Daoy (cell line): Measurements from ENCODE around the gene EMID1. TPM values are rescaled to one million over a fixed set of nuclear protein-coding genes. Genes with fewer than 3 reads are reported as not detected.

Source experiments
- DNase-seq: peaks from one replicate; pipeline ENCODE4 v3.0.0-alpha.2; 2015; ENCODE audit warnings: low read depth
- total RNA-seq: library from RNA; depleted of rRNA; stranded (reverse); fragments of >200 nt; shearing (Covaris generic); gene quantifications from 2 replicates; pipeline ENCODE4 v1.2.3, GENCODE V29; 2014; rRNA removed

Gene EMID1
- 1.3 and 9.0 TPM in 2 replicates for total RNA-seq

- DNase-seq, result peak; percentile 53
These were observed at the start of gene EMID1 for GRCh38 chr22:29205594-29206371. Gene EMID1, plus strand, starts transcription at chr22:29205896. Its CDS starts 143 bp downstream, at chr22:29206039.

- DNase-seq, result no peak
These were observed 49.7 kb upstream of the EMID1 start for GRCh38 chr22:29155966-29156365.

- no peak for DNase-seq
These were observed 49.2 kb upstream of the EMID1 start for GRCh38 chr22:29156507-29156906.

GRCh38 chr22:29157759-29158535 lies 47.7 kb upstream of the EMID1 start:
- DNase-seq, result no peak

- DNase-seq, result no peak
These were observed 47.1 kb upstream of the EMID1 start for GRCh38 chr22:29158546-29158945.

- no peak for DNase-seq
These were observed 41.9 kb upstream of the EMID1 start for GRCh38 chr22:29163808-29164207.

GRCh38 chr22:29165321-29166060 lies 40.2 kb upstream of the EMID1 start:
- no peak for DNase-seq

GRCh38 chr22:29166180-29166579 lies 39.5 kb upstream of the EMID1 start:
- no peak for DNase-seq

- peak; percentile 18 for DNase-seq
These were observed 38.4 kb upstream of the EMID1 start for GRCh38 chr22:29167032-29167911.

GRCh38 chr22:29171721-29172120 lies 34.0 kb upstream of the EMID1 start:
- DNase-seq, result no peak

- DNase-seq, result no peak
These were observed 33.5 kb upstream of the EMID1 start for GRCh38 chr22:29172216-29172615.

- no peak for DNase-seq
These were observed 30.3 kb upstream of the EMID1 start for GRCh38 chr22:29175312-29175835.

- DNase-seq, result no peak
These were observed 21.5 kb upstream of the EMID1 start for GRCh38 chr22:29183971-29184848.

GRCh38 chr22:29184849-29185490 lies 20.7 kb upstream of the EMID1 start:
- DNase-seq, result no peak

- DNase-seq, result no peak
These were observed 19.4 kb upstream of the EMID1 start for GRCh38 chr22:29186302-29186701.

GRCh38 chr22:29187831-29188230 lies 17.9 kb upstream of the EMID1 start:
- DNase-seq, result no peak

GRCh38 chr22:29190051-29190450 lies 15.6 kb upstream of the EMID1 start:
- DNase-seq, result no peak

- no peak for DNase-seq
These were observed 14.8 kb upstream of the EMID1 start for GRCh38 chr22:29190918-29191317.

GRCh38 chr22:29193021-29193420 lies 12.7 kb upstream of the EMID1 start:
- no peak for DNase-seq

GRCh38 chr22:29194184-29194583 lies 11.5 kb upstream of the EMID1 start:
- DNase-seq, result no peak
